ENCODE measurements around the gene MTFP1. TPM values are rescaled to one million over a fixed set of nuclear protein-coding genes. Genes with fewer than 3 reads are reported as not detected.

Gene MTFP1
- total and polyA plus RNA-seq, 9 of the 15 experiments (the other 6 are each of a cell fraction or from before 2014, with no cell fraction given): 10.7 to 52.0 (median 30.1) TPM

DNA sequence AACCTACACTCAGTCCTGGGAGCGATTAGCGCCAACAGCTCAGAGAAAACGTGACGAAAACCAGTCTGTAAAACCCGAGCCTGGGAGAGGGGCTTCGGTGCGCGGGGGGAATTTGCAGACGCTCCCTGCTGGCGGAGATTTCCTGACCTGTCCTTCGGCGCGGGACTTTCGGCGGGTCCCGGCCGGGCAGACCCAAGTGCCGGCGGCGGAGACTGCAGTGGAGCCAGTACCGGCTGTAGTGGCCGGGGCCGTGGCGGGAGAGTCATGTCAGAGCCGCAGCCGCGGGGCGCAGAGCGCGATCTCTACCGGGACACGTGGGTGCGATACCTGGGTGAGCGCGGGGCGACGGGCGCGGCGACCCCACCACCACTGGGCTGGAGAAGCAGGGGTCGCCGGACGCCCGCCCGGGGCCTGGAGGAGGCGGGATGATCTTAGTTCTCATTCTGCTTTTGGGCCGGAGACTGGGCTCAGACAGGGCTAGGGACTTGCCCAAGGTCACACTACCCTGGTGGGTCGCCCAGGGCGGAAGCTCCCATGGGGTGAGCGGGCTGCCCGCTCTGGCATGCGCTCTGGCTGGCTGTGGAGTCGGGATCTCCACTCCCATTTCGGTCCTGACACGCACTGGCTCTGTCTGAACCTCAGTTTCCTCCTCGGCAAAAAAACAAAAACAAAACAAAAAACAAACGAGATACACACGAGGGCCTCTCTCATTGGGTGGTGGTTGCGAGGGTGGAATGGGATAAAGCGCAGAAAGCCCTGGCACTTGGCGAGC is at the start of gene MTFP1 (continued):
- TF ChIP-seq, protein P1, sequence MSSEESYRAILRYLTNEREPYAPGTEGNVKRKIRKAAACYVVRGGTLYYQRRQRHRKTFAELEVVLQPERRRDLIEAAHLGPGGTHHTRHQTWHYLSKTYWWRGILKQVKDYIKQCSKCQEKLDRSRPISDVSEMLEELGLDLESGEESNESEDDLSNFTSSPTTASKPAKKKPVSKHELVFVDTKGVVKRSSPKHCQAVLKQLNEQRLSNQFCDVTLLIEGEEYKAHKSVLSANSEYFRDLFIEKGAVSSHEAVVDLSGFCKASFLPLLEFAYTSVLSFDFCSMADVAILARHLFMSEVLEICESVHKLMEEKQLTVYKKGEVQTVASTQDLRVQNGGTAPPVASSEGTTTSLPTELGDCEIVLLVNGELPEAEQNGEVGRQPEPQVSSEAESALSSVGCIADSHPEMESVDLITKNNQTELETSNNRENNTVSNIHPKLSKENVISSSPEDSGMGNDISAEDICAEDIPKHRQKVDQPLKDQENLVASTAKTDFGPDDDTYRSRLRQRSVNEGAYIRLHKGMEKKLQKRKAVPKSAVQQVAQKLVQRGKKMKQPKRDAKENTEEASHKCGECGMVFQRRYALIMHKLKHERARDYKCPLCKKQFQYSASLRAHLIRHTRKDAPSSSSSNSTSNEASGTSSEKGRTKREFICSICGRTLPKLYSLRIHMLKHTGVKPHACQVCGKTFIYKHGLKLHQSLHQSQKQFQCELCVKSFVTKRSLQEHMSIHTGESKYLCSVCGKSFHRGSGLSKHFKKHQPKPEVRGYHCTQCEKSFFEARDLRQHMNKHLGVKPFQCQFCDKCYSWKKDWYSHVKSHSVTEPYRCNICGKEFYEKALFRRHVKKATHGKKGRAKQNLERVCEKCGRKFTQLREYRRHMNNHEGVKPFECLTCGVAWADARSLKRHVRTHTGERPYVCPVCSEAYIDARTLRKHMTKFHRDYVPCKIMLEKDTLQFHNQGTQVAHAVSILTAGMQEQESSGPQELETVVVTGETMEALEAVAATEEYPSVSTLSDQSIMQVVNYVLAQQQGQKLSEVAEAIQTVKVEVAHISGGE (CRISPR knock-in tag; IDR thresholded peaks at IDR 0.05): 0 out of 6 replicates have a peak, but pooled peaks of 1 of the 3 experiments have one; percentile 19
- TF ChIP-seq, protein P2, sequence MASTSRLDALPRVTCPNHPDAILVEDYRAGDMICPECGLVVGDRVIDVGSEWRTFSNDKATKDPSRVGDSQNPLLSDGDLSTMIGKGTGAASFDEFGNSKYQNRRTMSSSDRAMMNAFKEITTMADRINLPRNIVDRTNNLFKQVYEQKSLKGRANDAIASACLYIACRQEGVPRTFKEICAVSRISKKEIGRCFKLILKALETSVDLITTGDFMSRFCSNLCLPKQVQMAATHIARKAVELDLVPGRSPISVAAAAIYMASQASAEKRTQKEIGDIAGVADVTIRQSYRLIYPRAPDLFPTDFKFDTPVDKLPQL (IDR thresholded peaks at IDR 0.05; ENCODE audit: extremely low read depth, insufficient read length): no peak
- no peak for TF ChIP-seq DNMT1 (IDR thresholded peaks at IDR 0.05)
- no peak for TF ChIP-seq NR2C2 (CRISPR knock-in tag; IDR thresholded peaks at IDR 0.05)
- TF ChIP-seq NR2C2 (tag; IDR thresholded peaks at IDR 0.05): peak; percentile 40; the same call in 1 of the 2 replicates
- no peak for TF ChIP-seq SMARCB1 (IDR thresholded peaks at IDR 0.05; ENCODE audit: insufficient read length, low read depth)
- no peak for TF ChIP-seq PRMT5 (CRISPR knock-in tag; IDR thresholded peaks at IDR 0.05)
- no peak for TF ChIP-seq HNRNPL (IDR thresholded peaks at IDR 0.05; ENCODE audit: low read depth, low read length)
- TF ChIP-seq ZKSCAN8 (CRISPR knock-in tag; IDR thresholded peaks at IDR 0.05): no peak
- no peak for TF ChIP-seq RHOXF2B (CRISPR knock-in tag; conservative IDR thresholded peaks at IDR 0.05)
- TF ChIP-seq GABPA (tag; conservative IDR thresholded peaks at IDR 0.05; ENCODE audit: low read depth): no peak
- TF ChIP-seq FOXJ3 (CRISPR knock-in tag; IDR thresholded peaks at IDR 0.05): no peak
- no peak for TF ChIP-seq GTF2E2 (tag; IDR thresholded peaks at IDR 0.05)
- TF ChIP-seq SMARCA4 (IDR thresholded peaks at IDR 0.05): no peak
- no peak for TF ChIP-seq NFE2 (IDR thresholded peaks at IDR 0.05; ENCODE audit: low read depth)
- no peak for TF ChIP-seq TAL1 (IDR thresholded peaks at IDR 0.05)
- TF ChIP-seq, protein P3, sequence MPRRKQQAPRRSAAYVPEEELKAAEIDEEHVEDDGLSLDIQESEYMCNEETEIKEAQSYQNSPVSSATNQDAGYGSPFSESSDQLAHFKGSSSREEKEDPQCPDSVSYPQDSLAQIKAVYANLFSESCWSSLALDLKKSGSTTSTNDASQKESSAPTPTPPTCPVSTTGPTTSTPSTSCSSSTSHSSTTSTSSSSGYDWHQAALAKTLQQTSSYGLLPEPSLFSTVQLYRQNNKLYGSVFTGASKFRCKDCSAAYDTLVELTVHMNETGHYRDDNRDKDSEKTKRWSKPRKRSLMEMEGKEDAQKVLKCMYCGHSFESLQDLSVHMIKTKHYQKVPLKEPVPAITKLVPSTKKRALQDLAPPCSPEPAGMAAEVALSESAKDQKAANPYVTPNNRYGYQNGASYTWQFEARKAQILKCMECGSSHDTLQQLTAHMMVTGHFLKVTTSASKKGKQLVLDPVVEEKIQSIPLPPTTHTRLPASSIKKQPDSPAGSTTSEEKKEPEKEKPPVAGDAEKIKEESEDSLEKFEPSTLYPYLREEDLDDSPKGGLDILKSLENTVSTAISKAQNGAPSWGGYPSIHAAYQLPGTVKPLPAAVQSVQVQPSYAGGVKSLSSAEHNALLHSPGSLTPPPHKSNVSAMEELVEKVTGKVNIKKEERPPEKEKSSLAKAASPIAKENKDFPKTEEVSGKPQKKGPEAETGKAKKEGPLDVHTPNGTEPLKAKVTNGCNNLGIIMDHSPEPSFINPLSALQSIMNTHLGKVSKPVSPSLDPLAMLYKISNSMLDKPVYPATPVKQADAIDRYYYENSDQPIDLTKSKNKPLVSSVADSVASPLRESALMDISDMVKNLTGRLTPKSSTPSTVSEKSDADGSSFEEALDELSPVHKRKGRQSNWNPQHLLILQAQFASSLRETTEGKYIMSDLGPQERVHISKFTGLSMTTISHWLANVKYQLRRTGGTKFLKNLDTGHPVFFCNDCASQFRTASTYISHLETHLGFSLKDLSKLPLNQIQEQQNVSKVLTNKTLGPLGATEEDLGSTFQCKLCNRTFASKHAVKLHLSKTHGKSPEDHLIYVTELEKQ (CRISPR knock-in tag; IDR thresholded peaks at IDR 0.05): no peak
- TF ChIP-seq ZNF444 (CRISPR knock-in tag; IDR thresholded peaks at IDR 0.05): no peak
- no peak for TF ChIP-seq DMBX1 (CRISPR knock-in tag; IDR thresholded peaks at IDR 0.05; ENCODE audit: borderline replicate concordance)
- TF ChIP-seq RBM15 (IDR thresholded peaks at IDR 0.05; ENCODE audit: insufficient read depth, low read length): no peak
- TF ChIP-seq RCOR1 (IDR thresholded peaks at IDR 0.05; ENCODE audit: borderline replicate concordance in 1 of 2, low read depth in 2 of 2, low read length in 2 of 2): no peak
- peak; percentile 38 for TF ChIP-seq ZFP36 (IDR thresholded peaks at IDR 0.05; ENCODE audit: low read depth, low read length, partially characterized antibody)
